Loucy (cell line): ENCODE measurements around the gene PSME2.

Experiments
- H2AFZ ChIP-seq: fragments of 200-600 bp; sonication (generic); 2 replicates; pipeline ENCODE4 v1.6.0; 2016; ENCODE audit warnings: antibody characterized with exemption, mild to moderate bottlenecking, low read length, moderate library complexity
- H3F3A ChIP-seq: fragments of 200-600 bp; 2 replicates; pipeline ENCODE4 v1.6.0; 2016; ENCODE audit warnings: antibody characterized with exemption, low read depth, mild to moderate bottlenecking
- H3K27me3 ChIP-seq: fragments of 200-600 bp; sonication (generic); 2 replicates; pipeline ENCODE4 v1.6.1; 2014; ENCODE audit warnings: low read length, mild to moderate bottlenecking; ENCODE audit not compliant: insufficient read depth, poor library complexity, severe bottlenecking
- H3K36me3 ChIP-seq: fragments of 200-600 bp; sonication (generic); 2 replicates; pipeline ENCODE4 v1.6.1; 2016; ENCODE audit warnings: low read length; ENCODE audit not compliant: insufficient read depth
- H3K4me1 ChIP-seq: fragments of 200-600 bp; sonication (generic); 2 replicates; pipeline ENCODE4 v1.5.1; 2014; ENCODE audit warnings: low read length, mild to moderate bottlenecking; ENCODE audit not compliant: insufficient read depth, poor library complexity, severe bottlenecking
- H3K4me2 ChIP-seq: fragments of 200-600 bp; sonication (generic); 2 replicates; pipeline ENCODE4 v1.6.0; 2014; ENCODE audit warnings: antibody characterized with exemption, low read length, low read depth, mild to moderate bottlenecking; ENCODE audit not compliant: poor library complexity, severe bottlenecking
- H3K4me3 ChIP-seq: fragments of 200-600 bp; sonication (generic); 2 replicates; pipeline ENCODE4 v1.5.1; 2014; ENCODE audit warnings: low read length, mild to moderate bottlenecking, mixed read lengths; ENCODE audit not compliant: poor library complexity, severe bottlenecking
- H3K79me2 ChIP-seq: fragments of 200-600 bp; sonication (generic); 2 replicates; pipeline ENCODE4 v1.6.1; 2014; ENCODE audit warnings: low read length; ENCODE audit not compliant: insufficient read depth
- H3K9ac ChIP-seq: fragments of 200-600 bp; sonication (generic); 2 replicates; pipeline ENCODE4 v1.6.0; 2014; ENCODE audit warnings: mild to moderate bottlenecking, low read depth, low read length, moderate library complexity; ENCODE audit not compliant: poor library complexity, severe bottlenecking
- H3K9me2 ChIP-seq: fragments of 200-600 bp; sonication (generic); replicated peaks from 2 replicates; pipeline ENCODE4 v1.6.1; 2016; ENCODE audit warnings: low read depth, low read length, mixed read lengths
- H3K9me3 ChIP-seq: fragments of 200-600 bp; sonication (generic); 2 replicates; pipeline ENCODE4 v1.6.1; 2014; ENCODE audit warnings: mild to moderate bottlenecking, antibody characterized with exemption, low read length, low read depth; ENCODE audit not compliant: insufficient read depth
- H4K20me1 ChIP-seq: fragments of 200-600 bp; sonication (generic); 2 replicates; pipeline ENCODE4 v1.6.0; 2014; ENCODE audit warnings: antibody characterized with exemption, low read length, mild to moderate bottlenecking; ENCODE audit not compliant: insufficient read depth, poor library complexity, severe bottlenecking
- EZH2phosphoT487 ChIP-seq: fragments of 200-600 bp; IDR thresholded peaks from 2 replicates; pipeline ENCODE4 v1.6.1; 2018; ENCODE audit warnings: antibody characterized with exemption, mild to moderate bottlenecking, moderate library complexity, borderline replicate concordance
- TF ChIP-seq, protein P1 (sequence below): fragments of 200-600 bp; sonication (generic); conservative IDR thresholded peaks from 2 replicates; pipeline ENCODE4 v1.5.1; 2014; ENCODE audit warnings: mild to moderate bottlenecking, antibody characterized with exemption, low read length

Gene PSME2

DNA sequence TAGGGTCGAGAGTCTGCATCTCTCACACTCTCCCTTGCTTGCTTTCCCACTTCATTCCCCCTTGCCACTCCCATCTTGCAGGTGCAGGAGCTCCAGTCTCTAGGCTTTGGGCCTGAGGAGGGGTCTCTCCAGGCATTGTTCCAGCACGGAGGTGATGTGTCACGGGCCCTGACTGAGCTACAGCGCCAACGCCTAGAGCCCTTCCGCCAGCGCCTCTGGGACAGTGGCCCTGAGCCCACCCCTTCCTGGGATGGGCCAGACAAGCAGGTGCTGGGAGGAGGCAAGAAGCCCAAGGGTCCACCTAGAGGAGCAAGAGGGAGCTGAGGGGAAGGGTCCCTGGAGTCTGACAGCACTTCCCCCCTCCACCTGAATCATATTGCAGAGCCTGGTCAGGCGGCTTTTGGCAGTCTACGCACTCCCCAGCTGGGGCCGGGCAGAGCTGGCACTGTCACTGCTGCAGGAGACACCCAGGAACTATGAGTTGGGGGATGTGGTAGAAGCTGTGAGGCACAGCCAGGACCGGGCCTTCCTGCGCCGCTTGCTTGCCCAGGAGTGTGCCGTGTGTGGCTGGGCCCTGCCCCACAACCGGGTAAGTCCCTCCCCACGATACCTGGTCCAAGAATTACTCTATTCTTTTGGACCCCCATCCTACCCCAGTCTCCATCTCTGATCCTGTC lies 5.1 kb upstream of the PSME2 start:
- Histone ChIP-seq H3K9me2 (no peaks in the 10 kb centered on the region), H3K4me1 (peaks cover 12% of the 10 kb centered on the region), H3F3A (0 out of 2 replicates have a peak, but pooled peaks cover 2% of the 10 kb centered on the region), H3K79me2 (peaks cover 40% of the 10 kb centered on the region), H3K9ac (no peak overlapping the region), H3K36me3 (peaks cover 43% of the 10 kb centered on the region; the same call in 1 of the 2 replicates), H3K27me3 (no peaks in the 10 kb centered on the region), H4K20me1 (peaks cover 21% of the 10 kb centered on the region), H2AFZ (no peak overlapping the region), H3K9me3 (no peaks in the 10 kb centered on the region), H3K4me2 (no peak overlapping the region), H3K4me3 (no peak overlapping the region)
- no peak for TF ChIP-seq EZH2phosphoT487
- TF ChIP-seq, protein P1, sequence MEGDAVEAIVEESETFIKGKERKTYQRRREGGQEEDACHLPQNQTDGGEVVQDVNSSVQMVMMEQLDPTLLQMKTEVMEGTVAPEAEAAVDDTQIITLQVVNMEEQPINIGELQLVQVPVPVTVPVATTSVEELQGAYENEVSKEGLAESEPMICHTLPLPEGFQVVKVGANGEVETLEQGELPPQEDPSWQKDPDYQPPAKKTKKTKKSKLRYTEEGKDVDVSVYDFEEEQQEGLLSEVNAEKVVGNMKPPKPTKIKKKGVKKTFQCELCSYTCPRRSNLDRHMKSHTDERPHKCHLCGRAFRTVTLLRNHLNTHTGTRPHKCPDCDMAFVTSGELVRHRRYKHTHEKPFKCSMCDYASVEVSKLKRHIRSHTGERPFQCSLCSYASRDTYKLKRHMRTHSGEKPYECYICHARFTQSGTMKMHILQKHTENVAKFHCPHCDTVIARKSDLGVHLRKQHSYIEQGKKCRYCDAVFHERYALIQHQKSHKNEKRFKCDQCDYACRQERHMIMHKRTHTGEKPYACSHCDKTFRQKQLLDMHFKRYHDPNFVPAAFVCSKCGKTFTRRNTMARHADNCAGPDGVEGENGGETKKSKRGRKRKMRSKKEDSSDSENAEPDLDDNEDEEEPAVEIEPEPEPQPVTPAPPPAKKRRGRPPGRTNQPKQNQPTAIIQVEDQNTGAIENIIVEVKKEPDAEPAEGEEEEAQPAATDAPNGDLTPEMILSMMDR: no peak

DNA sequence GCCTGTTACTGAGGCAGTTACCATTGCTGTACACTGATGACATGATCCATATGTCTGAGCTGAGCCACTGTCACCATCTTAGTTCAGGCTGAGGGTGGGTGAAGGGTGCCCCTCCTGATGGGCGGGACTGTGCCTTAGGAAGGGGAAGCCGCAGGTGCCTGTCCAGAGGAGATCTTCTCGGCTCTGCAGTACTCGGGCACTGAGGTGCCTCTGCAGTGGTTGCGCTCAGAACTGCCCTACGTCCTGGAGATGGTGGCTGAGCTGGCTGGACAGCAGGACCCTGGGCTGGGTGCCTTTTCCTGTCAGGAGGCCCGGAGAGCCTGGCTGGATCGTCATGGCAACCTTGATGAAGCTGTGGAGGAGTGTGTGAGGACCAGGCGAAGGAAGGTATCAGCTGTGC lies 4.6 kb upstream of the PSME2 start:
- Histone ChIP-seq H2AFZ (no peak overlapping the region), H4K20me1 (peaks cover 22% of the 10 kb centered on the region), H3K9ac (no peak overlapping the region), H3K9me3 (no peaks in the 10 kb centered on the region), H3K4me1 (peaks cover 15% of the 10 kb centered on the region), H3K27me3 (no peaks in the 10 kb centered on the region), H3K4me2 (no peak overlapping the region), H3K4me3 (no peak overlapping the region), H3F3A (0 out of 2 replicates have a peak, but pooled peaks cover 2% of the 10 kb centered on the region), H3K79me2 (peaks cover 44% of the 10 kb centered on the region), H3K9me2 (no peaks in the 10 kb centered on the region), H3K36me3 (peaks cover 42% of the 10 kb centered on the region; the same call in 1 of the 2 replicates)
- TF ChIP-seq, protein P1: no peak
- TF ChIP-seq EZH2phosphoT487: no peak

DNA sequence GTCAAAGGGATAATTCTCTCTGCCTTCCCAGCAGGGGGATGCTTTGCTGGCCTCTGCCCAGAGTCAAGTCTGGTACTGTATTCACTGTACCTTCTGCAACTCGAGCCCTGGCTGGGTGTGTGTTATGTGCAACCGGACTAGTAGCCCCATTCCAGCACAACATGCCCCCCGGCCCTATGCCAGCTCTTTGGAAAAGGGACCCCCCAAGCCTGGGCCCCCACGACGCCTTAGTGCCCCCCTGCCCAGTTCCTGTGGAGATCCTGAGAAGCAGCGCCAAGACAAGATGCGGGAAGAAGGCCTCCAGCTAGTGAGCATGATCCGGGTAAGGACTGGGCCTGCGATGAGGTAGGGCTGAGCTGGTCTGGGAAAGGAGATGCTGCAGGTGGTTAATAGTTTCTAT lies 4.2 kb upstream of the PSME2 start:
- TF ChIP-seq EZH2phosphoT487: no peak
- TF ChIP-seq, protein P1: no peak
- peaks cover 26% of the 10 kb centered on the region for H4K20me1 ChIP-seq
- H3K79me2 ChIP-seq: peaks cover 48% of the 10 kb centered on the region
- no peak overlapping the region for H3K9ac ChIP-seq
- H3K36me3 ChIP-seq: peaks cover 38% of the 10 kb centered on the region; the same call in 1 of the 2 replicates
- H3K4me3 ChIP-seq: no peak overlapping the region
- no peaks in the 10 kb centered on the region for H3K27me3 ChIP-seq
- no peak overlapping the region for H2AFZ ChIP-seq
- no peak overlapping the region for H3K4me2 ChIP-seq
- H3K9me2 ChIP-seq: no peaks in the 10 kb centered on the region
- peaks cover 20% of the 10 kb centered on the region for H3K4me1 ChIP-seq
- no peaks in the 10 kb centered on the region for H3K9me3 ChIP-seq
- H3F3A ChIP-seq: 0 out of 2 replicates have a peak, but pooled peaks cover 2% of the 10 kb centered on the region
